BE2C (cell line): ENCODE results near the gene SLC4A3.

Source experiments
- DNase-seq: peaks from one replicate; pipeline ENCODE4 v3.0.0-alpha.2; 2020
- H3K27me3 ChIP-seq: fragments of 250-450 bp; sonication (Bioruptor Pico); 2 replicates; pipeline ENCODE4 v1.5.1; 2020; ENCODE audit warnings: mild to moderate bottlenecking
- H3K36me3 ChIP-seq: fragments of 250-450 bp; sonication (Bioruptor Pico); 2 replicates; pipeline ENCODE4 v1.5.1; 2020; ENCODE audit warnings: mild to moderate bottlenecking
- H3K4me1 ChIP-seq: fragments of 250-450 bp; sonication (Bioruptor Pico); 2 replicates; pipeline ENCODE4 v1.5.1; 2020
- H3K4me3 ChIP-seq: 2 replicates; pipeline ENCODE4 v1.5.1; 2011; ENCODE audit warnings: low read depth, low read length
- H3K9me3 ChIP-seq: fragments of 250-450 bp; sonication (Bioruptor Pico); 2 replicates; pipeline ENCODE4 v1.5.1; 2020
- TF ChIP-seq, protein P1 (sequence below): IDR thresholded peaks from 2 replicates; pipeline ENCODE4 v1.5.1; 2012; ENCODE audit warnings: mild to moderate bottlenecking, low read depth, low read length

SLC4A3 gene

DNA sequence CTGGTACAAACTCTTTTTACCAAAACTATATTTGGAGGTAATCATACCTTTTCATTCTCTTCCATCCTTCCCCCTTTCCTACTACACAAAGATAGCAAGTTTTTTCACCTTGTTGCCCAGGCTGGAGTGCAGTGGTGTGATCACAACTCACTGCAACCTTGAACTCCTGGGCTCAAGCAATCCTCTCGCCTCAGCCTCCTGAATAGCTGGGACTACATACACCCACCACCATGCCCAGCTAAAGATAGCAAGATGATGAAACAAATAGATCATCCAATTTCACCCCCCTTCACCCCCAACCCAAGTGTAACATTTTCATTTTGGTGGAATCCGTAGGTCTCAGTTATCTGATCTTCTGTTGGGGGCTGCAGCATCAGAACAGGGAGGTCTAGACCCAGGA, 34.3 kb upstream of the SLC4A3 start:
- TF ChIP-seq, protein P1, sequence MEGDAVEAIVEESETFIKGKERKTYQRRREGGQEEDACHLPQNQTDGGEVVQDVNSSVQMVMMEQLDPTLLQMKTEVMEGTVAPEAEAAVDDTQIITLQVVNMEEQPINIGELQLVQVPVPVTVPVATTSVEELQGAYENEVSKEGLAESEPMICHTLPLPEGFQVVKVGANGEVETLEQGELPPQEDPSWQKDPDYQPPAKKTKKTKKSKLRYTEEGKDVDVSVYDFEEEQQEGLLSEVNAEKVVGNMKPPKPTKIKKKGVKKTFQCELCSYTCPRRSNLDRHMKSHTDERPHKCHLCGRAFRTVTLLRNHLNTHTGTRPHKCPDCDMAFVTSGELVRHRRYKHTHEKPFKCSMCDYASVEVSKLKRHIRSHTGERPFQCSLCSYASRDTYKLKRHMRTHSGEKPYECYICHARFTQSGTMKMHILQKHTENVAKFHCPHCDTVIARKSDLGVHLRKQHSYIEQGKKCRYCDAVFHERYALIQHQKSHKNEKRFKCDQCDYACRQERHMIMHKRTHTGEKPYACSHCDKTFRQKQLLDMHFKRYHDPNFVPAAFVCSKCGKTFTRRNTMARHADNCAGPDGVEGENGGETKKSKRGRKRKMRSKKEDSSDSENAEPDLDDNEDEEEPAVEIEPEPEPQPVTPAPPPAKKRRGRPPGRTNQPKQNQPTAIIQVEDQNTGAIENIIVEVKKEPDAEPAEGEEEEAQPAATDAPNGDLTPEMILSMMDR, result no peak
- Histone ChIP-seq H3K4me1 (peaks cover 13% of the 10 kb centered on the region), H3K9me3 (peaks cover 4% of the 10 kb centered on the region; the same call in 1 of the 2 replicates), H3K36me3 (no peaks in the 10 kb centered on the region), H3K27me3 (no peaks in the 10 kb centered on the region), H3K4me3 (no peak overlapping the region)
- DNase-seq, result no peak

DNA sequence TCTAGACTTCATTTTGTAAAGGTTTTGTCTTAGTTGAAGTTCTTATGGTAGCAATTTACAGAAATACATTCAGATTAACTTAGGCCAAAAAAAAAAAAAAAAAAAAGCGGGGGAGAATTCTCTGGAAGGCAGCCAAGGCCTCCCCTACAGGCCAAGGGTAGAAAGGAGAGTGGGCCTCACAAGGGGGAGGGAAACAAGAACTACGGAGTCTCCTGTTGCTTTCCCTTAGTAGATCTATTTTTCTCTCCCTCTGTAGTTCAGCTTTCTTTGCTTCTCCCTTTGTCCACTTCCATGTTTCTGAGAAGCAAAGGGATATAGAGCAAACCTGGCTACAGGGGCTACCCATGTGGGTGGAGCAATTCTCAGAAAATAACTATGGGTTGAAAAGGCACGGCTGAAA, 32.2 kb upstream of the SLC4A3 start:
- Histone ChIP-seq H3K36me3 (no peaks in the 10 kb centered on the region), H3K4me3 (no peak overlapping the region)
- peak; percentile 43 for DNase-seq

DNA sequence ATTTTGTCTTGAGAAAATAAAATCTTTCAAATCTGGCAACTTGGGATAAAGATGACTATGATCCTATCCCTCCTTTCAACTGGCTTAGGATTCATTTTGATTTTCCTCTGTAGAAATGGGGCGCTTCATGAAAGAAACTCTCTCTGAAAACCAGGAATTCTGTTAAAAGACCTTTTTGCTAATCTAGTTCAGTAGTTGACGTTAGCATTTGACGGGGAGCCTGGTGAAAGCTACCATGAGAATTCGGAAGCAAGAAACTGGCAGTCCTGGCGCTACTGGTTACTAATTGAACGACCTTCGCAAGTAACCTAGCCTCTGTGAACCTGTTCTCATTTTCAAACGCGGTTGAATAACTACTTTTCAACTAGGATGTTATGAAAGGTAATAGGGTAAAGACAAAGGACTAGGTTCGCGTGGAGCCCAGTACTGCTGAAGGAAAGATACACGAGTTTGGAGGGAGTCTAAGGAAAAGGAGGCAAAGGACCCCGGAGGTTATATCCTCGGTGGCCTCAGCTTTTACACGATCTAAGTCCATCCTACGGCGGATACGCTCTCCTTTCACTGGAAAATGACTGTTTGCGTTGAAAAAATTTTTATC, 30.4 kb upstream of the SLC4A3 start:
- TF ChIP-seq, protein P1, result no peak
- peaks cover under 1% of the 10 kb centered on the region; the same call in 1 of the 2 replicates for H3K9me3 ChIP-seq
- no peaks in the 10 kb centered on the region for H3K36me3 ChIP-seq
- H3K4me3 ChIP-seq, result peak overlapping the region; percentile 87
- H3K4me1 ChIP-seq, result peaks cover 13% of the 10 kb centered on the region
- DNase-seq, result no peak
- H3K27me3 ChIP-seq, result no peaks in the 10 kb centered on the region

More for the DNA sequence above, 32.2 kb upstream of the SLC4A3 start:
- no peaks in the 10 kb centered on the region for H3K27me3 ChIP-seq
- TF ChIP-seq, protein P1, result peak; percentile 23; the same call in 1 of the 2 replicates
- peaks cover 15% of the 10 kb centered on the region for H3K4me1 ChIP-seq
- peaks cover 4% of the 10 kb centered on the region; the same call in 1 of the 2 replicates for H3K9me3 ChIP-seq

DNA sequence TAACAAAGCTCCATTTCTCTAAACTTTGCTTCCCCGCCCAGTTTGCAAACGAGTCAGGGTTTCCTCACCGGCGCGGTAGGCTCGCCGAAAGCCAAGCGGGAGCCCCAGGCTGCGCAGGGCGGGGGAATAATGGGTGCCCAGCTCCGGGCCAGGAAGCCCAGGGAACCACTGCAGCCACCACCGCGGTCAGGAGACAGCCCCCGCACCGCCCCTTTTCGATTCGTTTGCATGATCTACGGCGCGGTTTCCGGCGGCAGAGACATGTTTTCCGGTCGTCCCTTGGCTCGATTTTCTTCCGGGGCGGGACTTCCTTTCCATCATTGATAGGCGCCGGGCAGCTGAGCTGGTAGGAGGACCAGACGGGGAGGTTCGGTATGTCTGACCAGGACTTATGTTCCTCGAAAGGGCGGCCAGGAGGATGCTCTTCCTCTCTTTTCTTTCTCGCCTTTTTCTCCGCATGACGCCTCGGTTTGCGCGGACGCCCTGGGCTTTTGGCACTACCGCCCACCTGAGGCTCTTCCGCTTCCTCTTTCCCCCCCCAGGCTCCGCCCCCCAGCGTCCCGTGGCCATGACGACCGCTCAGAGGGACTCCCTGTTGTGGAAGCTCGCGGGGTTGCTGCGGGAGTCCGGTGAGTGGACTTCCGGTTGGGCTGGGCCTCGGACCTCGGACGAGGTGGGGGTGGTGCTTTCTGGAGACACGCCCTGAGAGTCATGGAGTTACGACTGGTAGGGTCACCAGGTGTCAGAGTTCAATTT, 29.7 kb upstream of the SLC4A3 start, which contains the start of gene STK11IP:
STK11IP (plus strand) TSS at position 306 of the 756 bp plus-strand sequence; CDS start at position 569, 263 bp downstream.
- peak; percentile 97 for DNase-seq
- TF ChIP-seq, protein P1, result no peak
- Histone ChIP-seq H3K9me3 (no peaks in the 10 kb centered on the region), H3K4me1 (peaks cover 9% of the 10 kb centered on the region), H3K4me3 (peak within 1 kb of the TSS; percentile 87), H3K36me3 (no peaks in the 10 kb centered on the region), H3K27me3 (no peaks in the 10 kb centered on the region)

DNA sequence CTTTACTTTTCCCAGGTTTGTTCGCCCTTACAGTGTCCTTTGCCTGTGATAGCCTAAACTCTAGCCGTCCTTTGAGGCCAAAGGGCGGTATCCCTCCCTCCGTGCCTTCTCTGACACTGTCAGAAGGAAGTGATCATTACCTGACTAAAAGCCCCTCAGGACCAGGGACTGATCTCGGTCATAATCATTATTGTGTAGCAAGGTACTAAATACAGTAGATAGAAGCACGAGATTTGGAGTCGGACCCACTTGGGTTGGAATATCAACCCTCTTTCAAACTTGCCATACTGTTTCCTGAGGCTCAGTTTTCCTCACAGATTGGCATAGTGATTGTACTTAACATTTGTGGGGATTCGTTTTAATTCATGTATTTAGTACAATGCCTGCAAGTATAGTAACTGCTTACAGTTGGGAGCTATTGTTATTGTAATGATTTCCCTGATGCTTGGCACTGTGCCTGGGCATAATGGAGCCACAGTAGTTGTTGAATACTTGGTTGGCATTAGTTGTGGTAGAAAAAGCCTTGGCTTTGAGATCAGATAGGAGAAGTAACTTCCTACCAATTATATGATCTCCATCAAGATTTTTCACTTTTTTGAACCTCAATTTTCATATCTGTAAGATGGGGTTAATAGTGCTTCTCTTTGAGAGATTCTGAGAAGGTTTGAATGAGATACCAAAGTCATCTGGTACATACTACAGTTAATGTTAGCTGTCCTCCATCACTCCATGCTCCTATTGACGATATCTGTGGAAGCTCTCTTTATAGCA, 28.9 kb upstream of the SLC4A3 start:
- H3K36me3 ChIP-seq, result no peaks in the 10 kb centered on the region
- TF ChIP-seq, protein P1, result no peak
- DNase-seq, result no peak

More for the DNA sequence above, 28.9 kb upstream of the SLC4A3 start:
- H3K27me3 ChIP-seq, result no peaks in the 10 kb centered on the region
- no peaks in the 10 kb centered on the region for H3K9me3 ChIP-seq
- peaks cover 2% of the 10 kb centered on the region; the same call in 1 of the 2 replicates for H3K4me1 ChIP-seq
- H3K4me3 ChIP-seq, result peak overlapping the region; percentile 87
